ENCODE results near the gene PAX5. TPM values are rescaled to one million over a fixed set of nuclear protein-coding genes. Genes with fewer than 3 reads are reported as not detected.

PAX5 gene
- total and polyA plus RNA-seq, 2 of the 13 experiments (the other 11 are each of a cell fraction or from before 2014, with no cell fraction given): not detected

GRCh38 chr9:36867241-36867640, 166.8 kb downstream of the PAX5 start (continued):
- TF ChIP-seq ZBED4 (CRISPR knock-in tag; IDR thresholded peaks at IDR 0.05; ENCODE audit: borderline replicate concordance) (no peak), PPARG (CRISPR knock-in tag; conservative IDR thresholded peaks at IDR 0.05) (no peak), KIAA2018 (CRISPR knock-in tag; IDR thresholded peaks at IDR 0.05; ENCODE audit: borderline replicate concordance) (no peak), ZFP62 (CRISPR knock-in tag; IDR thresholded peaks at IDR 0.05) (no peak), NFAT5 (CRISPR knock-in tag; IDR thresholded peaks at IDR 0.05) (no peak), ZNF609 (CRISPR knock-in tag; IDR thresholded peaks at IDR 0.05; ENCODE audit: borderline replicate concordance) (no peak)

Data from HepG2 (cell line).